Measurements from ENCODE around the gene SLIT2. TPM values are rescaled to one million over a fixed set of nuclear protein-coding genes. Genes with fewer than 3 reads are reported as not detected.

Gene SLIT2
- polyA plus RNA-seq, 1 donor (not counting 4 experiments of a cell fraction or from before 2014, with no cell fraction given), result 7.5 TPM

DNA sequence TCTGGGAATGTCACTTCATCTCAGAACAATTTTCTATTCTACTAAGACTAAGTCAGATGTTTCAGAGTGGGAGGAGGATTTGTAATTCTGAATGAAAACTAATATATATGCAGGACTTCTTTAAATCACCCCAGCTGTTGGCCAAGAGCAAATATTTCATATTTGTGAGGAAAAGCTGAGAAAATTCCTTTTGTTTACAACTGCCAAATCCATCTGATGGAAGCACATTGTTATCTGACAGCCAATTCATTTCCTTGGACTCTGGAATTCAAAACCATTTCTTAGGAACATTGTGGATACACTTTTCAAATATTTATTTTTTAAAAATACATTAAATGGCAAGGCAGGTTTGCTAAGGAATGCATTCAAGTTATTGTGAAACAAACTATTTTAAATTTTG lies 8.0 kb downstream of the SLIT2 start:
- Histone ChIP-seq H3K36me3 (ENCODE audit: control insufficient read depth in 2 of 2, extremely low read depth in 1 of 2, insufficient read depth in 2 of 2, low read length in 2 of 2) (no peaks in the 10 kb centered on the region), H3K9me3 (ENCODE audit: control insufficient read depth, low read depth, low read length) (no peaks in the 10 kb centered on the region), H3K79me2 (ENCODE audit: control insufficient read depth, insufficient read depth, low read length) (peaks cover 14% of the 10 kb centered on the region), H3K9me1 (ENCODE audit: control insufficient read depth, extremely low read depth, insufficient read depth, low read length) (no peaks in the 10 kb centered on the region), H3K4me3 (ENCODE audit: control insufficient read depth in 2 of 3, extremely low read depth in 1 of 3, insufficient read depth in 2 of 3, low read depth in 1 of 3, low read length in 3 of 3) (no peak overlapping the region), H3K9ac (ENCODE audit: control insufficient read depth, extremely low read depth, insufficient read depth, low read length) (no peak overlapping the region), H2AFZ (ENCODE audit: control insufficient read depth, low read length) (no peak overlapping the region), H3K4me1 (ENCODE audit: control insufficient read depth, extremely low read depth, insufficient read depth, low read length) (peaks cover 17% of the 10 kb centered on the region), H3K27ac (ENCODE audit: control insufficient read depth, insufficient read depth, low read length) (no peak overlapping the region), H3K27me3 (ENCODE audit: control insufficient read depth, extremely low read depth, insufficient read depth, low read length) (no peaks in the 10 kb centered on the region), H3K4me2 (ENCODE audit: control insufficient read depth, extremely low read depth, insufficient read depth, low read depth, low read length) (no peak overlapping the region), H4K20me1 (ENCODE audit: control insufficient read depth, extremely low read depth, insufficient read depth, low read length) (no peaks in the 10 kb centered on the region)
- FAIRE-seq, result no peak
- no peak for DNase-seq (ENCODE audit: low read depth, low spot score)
- dilution Hi-C loops (cut with MboI; ENCODE audit: extremely low pct_ligation_motif_present, low sequenced_read_pairs), result no loop called here
- TF ChIP-seq EZH2 (IDR thresholded peaks at IDR 0.05; ENCODE audit: low read length), result no peak

DNA sequence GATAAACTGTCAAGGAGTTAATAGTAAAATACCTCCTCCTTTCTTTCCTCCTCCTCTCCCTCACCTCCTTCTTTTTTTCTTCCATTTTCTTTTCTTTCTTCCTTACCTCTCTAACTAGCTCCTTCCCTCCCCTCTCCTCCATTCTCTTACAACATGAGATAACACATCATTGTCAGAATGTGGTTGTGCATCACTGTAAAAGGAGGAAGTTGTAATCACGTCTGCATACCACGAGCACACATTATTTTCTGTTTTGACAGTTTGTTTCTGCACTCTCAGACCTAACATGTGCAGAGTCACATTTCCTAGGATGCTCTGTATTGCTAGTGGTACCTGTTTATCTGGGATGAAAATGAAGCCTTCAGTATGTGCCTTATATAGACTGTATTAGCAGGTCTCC lies 9.1 kb downstream of the SLIT2 start:
- Histone ChIP-seq H3K9ac (ENCODE audit: control insufficient read depth, extremely low read depth, insufficient read depth, low read length) (no peak overlapping the region), H3K36me3 (ENCODE audit: control insufficient read depth in 2 of 2, extremely low read depth in 1 of 2, insufficient read depth in 2 of 2, low read length in 2 of 2) (no peaks in the 10 kb centered on the region), H3K27ac (ENCODE audit: control insufficient read depth, insufficient read depth, low read length) (no peak overlapping the region), H4K20me1 (ENCODE audit: control insufficient read depth, extremely low read depth, insufficient read depth, low read length) (no peaks in the 10 kb centered on the region), H3K79me2 (ENCODE audit: control insufficient read depth, insufficient read depth, low read length) (peaks cover 6% of the 10 kb centered on the region), H3K4me1 (ENCODE audit: control insufficient read depth, extremely low read depth, insufficient read depth, low read length) (peaks cover 21% of the 10 kb centered on the region), H3K9me3 (ENCODE audit: control insufficient read depth, low read depth, low read length) (no peaks in the 10 kb centered on the region), H2AFZ (ENCODE audit: control insufficient read depth, low read length) (no peak overlapping the region), H3K4me3 (ENCODE audit: control insufficient read depth in 2 of 3, extremely low read depth in 1 of 3, insufficient read depth in 2 of 3, low read depth in 1 of 3, low read length in 3 of 3) (no peak overlapping the region), H3K9me1 (ENCODE audit: control insufficient read depth, extremely low read depth, insufficient read depth, low read length) (no peaks in the 10 kb centered on the region), H3K27me3 (ENCODE audit: control insufficient read depth, extremely low read depth, insufficient read depth, low read length) (no peaks in the 10 kb centered on the region), H3K4me2 (ENCODE audit: control insufficient read depth, extremely low read depth, insufficient read depth, low read depth, low read length) (no peak overlapping the region)
- dilution Hi-C loops (cut with MboI; ENCODE audit: extremely low pct_ligation_motif_present, low sequenced_read_pairs), result no loop called here
- DNase-seq (ENCODE audit: low read depth, low spot score), result no peak
- no peak for FAIRE-seq
- TF ChIP-seq, protein P1, sequence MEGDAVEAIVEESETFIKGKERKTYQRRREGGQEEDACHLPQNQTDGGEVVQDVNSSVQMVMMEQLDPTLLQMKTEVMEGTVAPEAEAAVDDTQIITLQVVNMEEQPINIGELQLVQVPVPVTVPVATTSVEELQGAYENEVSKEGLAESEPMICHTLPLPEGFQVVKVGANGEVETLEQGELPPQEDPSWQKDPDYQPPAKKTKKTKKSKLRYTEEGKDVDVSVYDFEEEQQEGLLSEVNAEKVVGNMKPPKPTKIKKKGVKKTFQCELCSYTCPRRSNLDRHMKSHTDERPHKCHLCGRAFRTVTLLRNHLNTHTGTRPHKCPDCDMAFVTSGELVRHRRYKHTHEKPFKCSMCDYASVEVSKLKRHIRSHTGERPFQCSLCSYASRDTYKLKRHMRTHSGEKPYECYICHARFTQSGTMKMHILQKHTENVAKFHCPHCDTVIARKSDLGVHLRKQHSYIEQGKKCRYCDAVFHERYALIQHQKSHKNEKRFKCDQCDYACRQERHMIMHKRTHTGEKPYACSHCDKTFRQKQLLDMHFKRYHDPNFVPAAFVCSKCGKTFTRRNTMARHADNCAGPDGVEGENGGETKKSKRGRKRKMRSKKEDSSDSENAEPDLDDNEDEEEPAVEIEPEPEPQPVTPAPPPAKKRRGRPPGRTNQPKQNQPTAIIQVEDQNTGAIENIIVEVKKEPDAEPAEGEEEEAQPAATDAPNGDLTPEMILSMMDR (optimal IDR thresholded peaks at IDR 0.05 in 1 of 3, IDR thresholded peaks at IDR 0.05 in 1 of 3, conservative IDR thresholded peaks at IDR 0.05 in 1 of 3; ENCODE audit: extremely low read depth in 1 of 3, insufficient read depth in 2 of 3, low read length in 3 of 3), result no peak
- no peak for TF ChIP-seq EZH2 (IDR thresholded peaks at IDR 0.05; ENCODE audit: low read length)

DNA sequence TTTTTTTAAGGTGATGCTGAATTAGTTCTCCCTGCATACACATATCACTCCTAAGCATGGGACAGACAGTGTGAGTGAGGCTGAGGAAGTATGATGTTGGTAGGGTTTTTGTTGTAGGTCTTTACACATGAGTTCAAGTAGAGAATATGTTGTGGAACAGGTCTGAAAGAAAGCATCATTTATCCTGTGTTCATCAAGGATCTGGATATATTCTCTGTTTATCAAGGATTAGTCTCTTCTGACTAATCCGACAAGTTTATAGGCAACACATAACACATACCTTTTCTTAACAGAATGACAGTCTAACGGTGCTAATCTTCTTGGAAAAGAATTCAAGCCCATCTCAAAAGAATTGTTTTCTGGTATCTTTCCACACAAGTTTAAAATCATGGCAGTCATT lies 10.5 kb downstream of the SLIT2 start:
- FAIRE-seq, result no peak
- no peak for TF ChIP-seq EZH2 (IDR thresholded peaks at IDR 0.05; ENCODE audit: low read length)
- TF ChIP-seq, protein P1 (optimal IDR thresholded peaks at IDR 0.05 in 1 of 3, IDR thresholded peaks at IDR 0.05 in 1 of 3, conservative IDR thresholded peaks at IDR 0.05 in 1 of 3; ENCODE audit: extremely low read depth in 1 of 3, insufficient read depth in 2 of 3, low read length in 3 of 3), result no peak
- peaks cover 27% of the 10 kb centered on the region for H3K4me1 ChIP-seq (ENCODE audit: control insufficient read depth, extremely low read depth, insufficient read depth, low read length)

More for the DNA sequence above, 10.5 kb downstream of the SLIT2 start:
- Histone ChIP-seq H3K9me1 (ENCODE audit: control insufficient read depth, extremely low read depth, insufficient read depth, low read length) (no peaks in the 10 kb centered on the region), H2AFZ (ENCODE audit: control insufficient read depth, low read length) (no peak overlapping the region), H3K9ac (ENCODE audit: control insufficient read depth, extremely low read depth, insufficient read depth, low read length) (no peak overlapping the region), H3K27ac (ENCODE audit: control insufficient read depth, insufficient read depth, low read length) (no peak overlapping the region), H3K36me3 (ENCODE audit: control insufficient read depth in 2 of 2, extremely low read depth in 1 of 2, insufficient read depth in 2 of 2, low read length in 2 of 2) (no peaks in the 10 kb centered on the region), H3K4me3 (ENCODE audit: control insufficient read depth in 2 of 3, extremely low read depth in 1 of 3, insufficient read depth in 2 of 3, low read depth in 1 of 3, low read length in 3 of 3) (no peak overlapping the region), H3K79me2 (ENCODE audit: control insufficient read depth, insufficient read depth, low read length) (peaks cover 2% of the 10 kb centered on the region), H3K27me3 (ENCODE audit: control insufficient read depth, extremely low read depth, insufficient read depth, low read length) (no peaks in the 10 kb centered on the region), H4K20me1 (ENCODE audit: control insufficient read depth, extremely low read depth, insufficient read depth, low read length) (no peaks in the 10 kb centered on the region), H3K4me2 (ENCODE audit: control insufficient read depth, extremely low read depth, insufficient read depth, low read depth, low read length) (no peak overlapping the region), H3K9me3 (ENCODE audit: control insufficient read depth, low read depth, low read length) (no peaks in the 10 kb centered on the region)
- no peak for DNase-seq (ENCODE audit: low read depth, low spot score)
- dilution Hi-C loops (cut with MboI; ENCODE audit: extremely low pct_ligation_motif_present, low sequenced_read_pairs), result no loop called here

Measured in keratinocyte (primary cell).